Stimulated activated CD8-positive, alpha-beta memory T cell treated with anti-CD3 and anti-CD28 coated beads, Interleukin-4, amount 100 ng/mL, for 48 hours (primary cell): ENCODE measurements around the gene ZNF224.
A peak's percentile ranks its signal among the peaks of the same experiment; 100 is the strongest.
"Not testable (repeated sequence)": the region's sequence is repeated elsewhere in the genome, so short reads cannot be mapped to it uniquely, and the experiment has no call there.

ENCODE experiments used
- DNase-seq: peaks from one replicate; pipeline ENCODE4 v3.0.0-alpha.2; 2020

Gene ZNF224

DNA sequence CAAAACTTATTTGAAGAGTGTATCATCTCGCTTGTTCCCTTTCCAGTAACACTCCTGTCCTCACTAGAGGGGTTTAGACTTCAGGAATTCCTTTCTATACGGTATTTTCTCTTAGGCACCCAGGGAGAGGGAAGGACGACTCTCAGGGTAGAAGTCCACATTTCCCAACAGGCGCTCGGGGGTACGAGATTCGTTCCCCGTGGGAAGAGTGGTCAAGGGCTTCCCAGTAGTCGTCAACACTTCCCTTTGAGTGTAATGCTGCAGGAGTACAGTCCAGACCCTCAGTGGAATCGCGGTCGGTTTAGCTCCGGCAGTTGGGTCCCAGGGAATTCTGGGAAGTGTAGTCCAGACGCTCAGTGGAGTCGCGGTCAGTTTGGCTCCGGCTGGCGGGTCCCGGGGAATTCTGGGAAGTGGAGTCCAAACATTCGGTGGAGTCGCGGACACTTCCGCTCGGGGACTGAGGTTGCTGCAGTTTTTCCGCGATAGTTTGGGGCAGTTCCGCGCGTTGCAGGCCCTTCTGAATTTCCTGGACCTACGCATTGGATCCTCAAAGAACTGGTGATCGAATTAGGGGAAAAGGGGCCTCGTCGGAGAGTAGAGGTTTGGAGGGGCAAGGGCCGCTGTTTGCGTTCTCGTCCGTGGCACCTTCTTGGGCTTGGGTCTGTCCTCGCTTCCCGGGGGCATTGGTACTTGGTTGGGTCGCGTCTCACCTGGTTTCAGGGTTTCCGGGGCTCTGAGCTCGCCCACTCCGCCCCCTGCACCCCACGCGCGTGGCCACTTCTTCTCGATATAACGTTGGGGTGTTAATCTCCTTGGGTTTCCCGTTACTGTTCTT, at the start of gene ZNF224:
TSS of gene ZNF224 (plus strand) at position 431 of the 835 bp plus-strand sequence. CDS start 3,513 bp downstream, outside the sequence.
- peak; percentile 86 for DNase-seq

- peak; percentile 33 for DNase-seq
Observed at GRCh38 chr19:44050740-44051649, 43.2 kb upstream of the ZNF224 start.

DNA sequence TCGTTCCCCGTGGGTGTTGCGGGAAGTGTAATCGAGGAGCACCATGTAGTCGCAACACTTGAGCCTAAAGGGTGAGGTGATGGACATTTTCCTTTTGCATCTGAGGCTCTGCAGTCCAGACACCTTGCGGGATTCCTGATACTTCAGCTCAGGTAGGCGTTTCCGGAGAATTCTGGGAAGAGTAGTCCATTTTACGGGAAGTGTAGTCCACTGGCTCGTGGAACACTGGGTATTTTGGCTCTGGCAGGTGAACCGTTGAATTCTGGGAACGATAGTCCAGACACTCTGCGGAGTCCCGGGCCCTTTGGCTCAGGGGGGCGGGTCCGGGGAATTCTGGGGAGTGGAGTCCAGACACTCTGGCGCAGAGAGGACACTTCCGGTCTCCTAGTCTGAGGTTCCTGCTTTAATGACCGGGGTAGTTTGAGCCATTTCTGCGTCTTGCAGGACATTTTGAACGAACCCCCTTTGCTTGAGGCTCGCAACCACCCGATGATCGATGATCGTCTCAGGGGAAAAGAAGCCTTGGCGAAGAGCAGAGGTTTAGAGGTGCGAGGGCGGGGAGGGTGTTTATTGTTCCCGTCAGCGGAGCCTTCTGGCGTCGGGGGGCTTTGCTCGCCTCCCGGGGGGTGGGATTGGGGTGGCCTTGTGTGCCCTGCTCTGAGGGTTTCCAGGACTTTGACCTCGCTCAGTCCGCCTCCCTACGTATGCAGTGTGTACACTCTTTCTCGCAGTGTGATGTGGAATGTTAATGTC, 42.3 kb upstream of the ZNF224 start, which contains the start of gene ZNF223:
TSS of gene ZNF223 (plus strand) at position 387 of the 753 bp plus-strand sequence. CDS start 3,141 bp downstream, outside the sequence.
- DNase-seq = peak; percentile 71

DNA sequence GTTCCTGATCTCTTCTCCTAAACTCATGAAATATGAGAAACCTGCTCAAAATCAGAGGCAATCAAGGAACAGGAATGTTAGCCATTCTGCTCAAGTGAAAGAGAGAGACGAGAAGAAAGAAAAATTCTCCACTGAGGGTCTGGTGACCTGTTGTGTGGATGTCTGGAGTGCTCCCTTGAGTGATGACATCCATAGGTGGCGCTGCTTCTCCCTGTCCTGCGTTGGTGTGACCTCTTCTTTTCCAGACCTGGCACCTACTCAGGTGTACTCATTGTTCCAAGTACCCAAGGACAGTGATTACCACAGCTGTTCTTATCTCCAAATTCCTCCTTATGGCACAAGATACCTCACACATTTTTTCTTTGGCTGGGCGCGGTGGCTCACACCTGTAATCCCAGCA, 38.3 kb upstream of the ZNF224 start:
- no peak for DNase-seq

GRCh38 chr19:44059229-44059628, 34.9 kb upstream of the ZNF224 start:
- no peak for DNase-seq

DNA sequence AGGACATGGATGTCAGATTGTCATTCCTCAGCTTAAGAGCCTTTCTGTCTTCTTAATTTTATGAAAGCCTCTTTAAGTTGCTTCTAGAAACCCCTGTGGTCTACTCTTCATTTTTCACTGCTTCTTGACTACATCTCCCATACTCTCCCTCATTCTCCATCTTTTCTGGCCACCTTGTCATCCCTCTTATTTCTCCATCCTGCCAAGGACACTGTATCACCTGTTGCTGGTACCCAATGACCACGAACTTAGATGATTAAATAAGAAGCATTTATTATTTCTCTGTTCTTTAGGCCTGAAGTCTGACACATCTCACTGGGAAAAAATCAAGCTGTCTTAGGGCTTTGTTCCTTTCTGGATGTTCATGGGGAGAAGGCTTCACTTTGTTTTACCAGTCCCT, 33.1 kb upstream of the ZNF224 start:
- DNase-seq = no peak

- DNase-seq = no peak
Observed at GRCh38 chr19:44066305-44066704, 27.9 kb upstream of the ZNF224 start.

DNA sequence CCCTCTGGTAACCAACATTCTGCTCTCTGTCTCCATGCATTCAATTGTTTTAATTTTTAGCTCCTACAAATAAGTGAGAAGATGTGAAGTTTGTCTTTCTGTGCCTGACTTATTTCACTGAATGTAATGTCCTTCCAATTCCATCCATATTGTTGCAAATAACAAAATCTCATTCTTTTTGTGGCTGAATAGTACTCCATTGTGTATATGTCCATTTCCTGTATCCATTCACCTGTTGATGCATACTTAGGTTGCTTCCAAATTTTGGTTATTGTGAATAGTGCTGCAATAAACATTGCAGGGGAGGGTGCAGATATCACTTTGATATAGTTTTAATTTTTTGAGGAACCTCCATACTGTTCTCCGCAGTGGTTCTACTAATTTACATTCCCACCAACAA, 24.7 kb upstream of the ZNF224 start:
- no peak for DNase-seq

DNA sequence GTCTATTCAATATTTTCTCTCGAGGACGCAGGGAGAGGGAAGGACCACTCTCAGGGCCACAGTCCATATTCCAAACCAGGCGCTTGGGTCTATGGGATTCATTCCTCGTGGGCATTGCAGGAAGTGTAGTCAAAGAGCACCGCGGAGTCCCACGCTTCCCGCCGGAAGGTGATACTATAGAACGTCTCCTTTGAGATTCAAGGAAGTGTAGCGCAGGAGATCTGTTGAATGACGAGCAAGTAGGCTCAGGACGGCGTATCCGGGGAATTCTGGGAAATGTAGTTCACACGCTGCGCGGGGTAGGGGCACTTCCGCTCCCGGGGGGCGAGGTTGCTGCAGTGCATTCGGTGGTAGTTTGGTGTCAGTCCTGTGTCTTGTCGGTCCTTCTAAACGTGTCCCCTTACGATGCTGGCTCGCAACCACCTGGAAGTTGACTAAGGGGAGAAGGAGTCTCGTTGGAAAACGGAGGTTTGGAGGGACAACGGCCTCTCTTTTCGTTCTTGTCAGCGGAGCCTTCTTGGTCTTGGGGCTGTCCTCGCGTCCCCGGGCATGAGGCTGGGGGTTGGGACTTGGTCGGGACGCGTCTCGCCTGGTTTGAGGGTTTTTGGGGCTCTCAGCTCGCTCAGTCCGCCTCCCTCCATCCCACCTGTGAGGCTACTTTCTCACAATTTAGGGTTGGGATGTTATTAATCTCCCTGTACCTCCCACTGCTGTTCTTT, 22.2 kb upstream of the ZNF224 start, which contains the start of gene ZNF284:
TSS of gene ZNF284 (plus strand) at position 336 of the 719 bp plus-strand sequence. CDS start 4,231 bp downstream, outside the sequence.
- peak; percentile 84 for DNase-seq

GRCh38 chr19:44072543-44073401, 21.4 kb upstream of the ZNF224 start:
- DNase-seq = no peak

- DNase-seq = no peak
Observed at GRCh38 chr19:44076325-44076724, 17.8 kb upstream of the ZNF224 start.

DNA sequence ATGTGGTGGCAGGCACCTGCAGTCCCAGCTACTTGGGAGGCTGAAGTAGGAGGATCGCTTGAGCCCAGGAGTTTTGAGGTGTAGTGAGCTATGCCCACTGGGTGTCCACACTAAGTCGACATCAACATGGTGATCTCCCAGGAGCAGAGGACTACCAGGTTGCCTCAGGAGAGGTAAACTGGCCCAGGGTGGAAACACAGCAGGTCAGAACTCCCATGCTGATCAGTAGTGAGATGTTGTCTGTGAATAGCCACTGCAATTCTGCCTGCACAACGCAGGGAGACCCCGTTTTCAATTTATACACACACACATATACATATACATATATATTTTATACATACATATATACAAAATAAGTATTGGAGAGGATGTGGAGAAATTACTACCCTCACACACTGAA, 2.1 kb upstream of the ZNF224 start:
- DNase-seq = no peak

DNA sequence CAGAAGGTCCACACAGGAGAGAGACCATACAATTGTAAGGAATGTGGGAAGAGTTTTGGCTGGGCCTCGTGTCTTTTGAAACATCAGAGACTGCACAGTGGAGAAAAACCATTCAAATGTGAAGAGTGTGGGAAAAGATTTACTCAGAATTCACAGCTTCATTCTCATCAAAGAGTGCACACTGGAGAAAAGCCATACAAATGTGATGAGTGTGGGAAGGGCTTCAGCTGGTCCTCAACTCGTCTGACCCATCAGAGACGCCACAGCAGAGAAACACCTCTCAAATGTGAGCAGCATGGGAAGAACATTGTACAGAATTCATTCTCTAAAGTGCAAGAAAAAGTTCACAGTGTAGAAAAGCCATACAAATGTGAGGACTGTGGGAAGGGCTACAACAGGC, 13.6 kb downstream of the ZNF224 start:
- no peak for DNase-seq

- no peak for DNase-seq
Observed at GRCh38 chr19:44109458-44109857, 15.3 kb downstream of the ZNF224 start.

DNA sequence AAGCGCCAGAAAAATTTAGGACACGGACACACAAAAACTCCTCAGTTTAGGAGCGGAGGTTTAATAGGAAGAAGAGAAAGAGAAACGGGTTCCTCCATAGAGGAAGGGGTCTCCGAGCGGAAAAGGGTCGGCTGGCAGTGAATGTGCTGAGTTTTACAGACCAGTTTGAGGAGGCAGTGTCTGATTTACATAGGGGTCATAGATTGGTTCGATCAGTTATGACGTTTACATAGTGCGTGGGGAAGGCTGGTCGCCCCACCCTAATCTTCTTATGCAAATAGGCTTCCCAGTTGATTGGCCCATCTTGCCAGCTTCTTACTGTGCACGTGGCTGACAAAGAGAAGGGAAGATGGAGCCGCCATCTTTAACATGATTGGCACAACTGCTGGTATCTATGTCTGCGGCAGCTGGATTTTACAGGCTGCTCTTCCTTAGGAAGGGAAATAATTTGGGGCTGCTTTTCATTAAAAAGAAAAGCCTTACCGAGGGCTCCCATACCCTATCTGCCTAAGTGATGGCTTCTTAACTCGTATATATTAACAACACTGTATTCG, 17.8 kb downstream of the ZNF224 start:
- no peak for DNase-seq

- DNase-seq = no peak
Observed at GRCh38 chr19:44112802-44113137, 18.6 kb downstream of the ZNF224 start.

DNA sequence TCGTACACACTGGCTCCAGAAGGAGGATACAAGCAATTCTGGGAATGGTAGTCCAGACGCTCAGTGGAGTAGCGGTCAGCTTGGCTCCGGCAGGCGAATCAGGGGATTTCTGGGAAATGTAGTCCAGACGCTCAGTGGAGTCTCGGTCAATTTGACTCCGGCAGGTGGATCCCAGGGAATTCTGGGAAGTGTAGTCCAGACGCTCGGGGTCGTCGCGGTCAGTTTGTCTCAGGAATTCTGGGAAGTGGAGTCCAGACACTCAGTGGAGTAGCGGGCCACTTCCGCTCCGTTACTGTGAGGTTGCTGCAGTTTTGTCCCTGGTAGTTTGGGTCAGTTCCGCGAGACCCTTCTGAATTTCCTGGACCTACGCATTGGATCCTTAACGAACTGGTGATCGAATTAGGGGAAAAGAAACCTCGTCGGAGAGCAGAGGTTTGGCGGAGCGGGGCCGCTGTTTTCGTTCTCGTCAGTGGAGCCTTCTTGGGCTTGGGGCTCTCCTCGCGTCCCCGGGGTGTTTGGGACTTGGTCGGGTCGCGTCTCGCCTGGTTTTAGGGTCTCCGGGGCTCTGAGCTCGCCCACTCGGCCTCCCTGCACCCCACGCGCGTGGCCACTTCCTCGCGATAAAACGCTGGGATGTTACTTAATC, 19.1 kb downstream of the ZNF224 start, which contains the start of gene ZNF225:
TSS of gene ZNF225 (plus strand) at position 262 of the 646 bp plus-strand sequence. CDS start 2,429 bp downstream, outside the sequence.
- peak; percentile 87 for DNase-seq

GRCh38 chr19:44113784-44114390, 19.7 kb downstream of the ZNF224 start:
- DNase-seq = no peak

- not testable (repeated sequence) for DNase-seq
Observed at GRCh38 chr19:44121162-44121561, 27.0 kb downstream of the ZNF224 start.

DNA sequence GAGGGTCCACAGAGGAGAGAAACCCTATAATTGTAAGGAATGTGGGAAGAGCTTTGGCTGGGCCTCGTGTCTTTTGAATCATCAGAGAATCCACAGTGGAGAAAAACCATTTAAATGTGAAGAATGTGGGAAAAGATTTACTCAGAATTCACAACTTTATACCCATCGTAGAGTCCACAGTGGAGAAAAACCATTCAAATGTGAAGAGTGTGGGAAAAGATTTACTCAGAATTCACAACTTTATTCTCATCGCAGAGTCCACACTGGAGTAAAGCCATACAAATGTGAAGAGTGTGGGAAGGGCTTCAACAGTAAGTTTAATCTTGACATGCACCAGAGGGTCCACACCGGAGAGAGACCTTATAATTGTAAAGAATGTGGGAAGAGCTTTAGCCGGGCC, 37.8 kb downstream of the ZNF224 start:
- DNase-seq = no peak
